H9 (cell line): ENCODE data around the gene CD247. TPM values are rescaled to one million over a fixed set of nuclear protein-coding genes. Genes with fewer than 3 reads are reported as not detected.

Source experiments
- DNase-seq: peaks from one replicate; pipeline ENCODE4 v3.0.0-alpha.2; 2017
- H2AFZ ChIP-seq: one replicate; pipeline ENCODE4 v1.6.1; 2013; ENCODE audit warnings: mild to moderate bottlenecking, low read length, control low read depth, moderate library complexity
- H2AK5ac ChIP-seq: 2 replicates; pipeline ENCODE4 v1.6.1; 2013; ENCODE audit warnings: low read length, control low read depth, mixed read lengths; ENCODE audit not compliant: insufficient read length
- H2BK120ac ChIP-seq: one replicate; pipeline ENCODE4 v1.6.1; 2013; ENCODE audit warnings: low read depth, mild to moderate bottlenecking, low read length, control low read depth, inconsistent platforms; ENCODE audit not compliant: poor library complexity, severe bottlenecking
- H2BK12ac ChIP-seq: 2 replicates; pipeline ENCODE4 v1.6.1; 2013; ENCODE audit warnings: low read length, control low read depth, mixed read lengths, low read depth; ENCODE audit not compliant: insufficient read length
- H2BK15ac ChIP-seq: 2 replicates; pipeline ENCODE4 v1.6.1; 2013; ENCODE audit warnings: low read depth, low read length, control low read depth
- H2BK20ac ChIP-seq: one replicate; pipeline ENCODE4 v1.6.1; 2013; ENCODE audit warnings: low read depth, mild to moderate bottlenecking, low read length, control low read depth, inconsistent platforms; ENCODE audit not compliant: poor library complexity, severe bottlenecking
- H2BK5ac ChIP-seq: 2 replicates; pipeline ENCODE4 v1.6.1; 2013; ENCODE audit warnings: low read length, control low read depth, mixed read lengths; ENCODE audit not compliant: insufficient read length
- H3K14ac ChIP-seq: 2 replicates; pipeline ENCODE4 v1.6.1; 2013; ENCODE audit warnings: low read length, control low read depth; ENCODE audit not compliant: insufficient read depth
- H3K18ac ChIP-seq: 2 replicates; pipeline ENCODE4 v1.6.1; 2013; ENCODE audit warnings: low read depth, mild to moderate bottlenecking, mixed read lengths, low read length, control low read depth; ENCODE audit not compliant: insufficient read length
- H3K23ac ChIP-seq: 2 replicates; pipeline ENCODE4 v1.6.1; 2013; ENCODE audit warnings: low read length, control low read depth, mixed read lengths, low read depth; ENCODE audit not compliant: insufficient read length
- H3K23me2 ChIP-seq: 2 replicates; pipeline ENCODE4 v1.6.1; 2013; ENCODE audit warnings: low read depth, mild to moderate bottlenecking, mixed read lengths, low read length, control low read depth; ENCODE audit not compliant: insufficient read length, poor library complexity, severe bottlenecking
- H3K27ac ChIP-seq: 2 replicates; pipeline ENCODE4 v1.5.1; 2013; ENCODE audit warnings: low read length, control low read depth, mixed read lengths, low read depth; ENCODE audit not compliant: insufficient read length
- H3K27me3 ChIP-seq: 2 replicates; pipeline ENCODE4 v1.6.1; 2013; ENCODE audit warnings: low read length, control low read depth, inconsistent platforms; ENCODE audit not compliant: insufficient read depth
- H3K4ac ChIP-seq: 2 replicates; pipeline ENCODE4 v1.6.1; 2013; ENCODE audit warnings: low read depth, mild to moderate bottlenecking, control low read depth, inconsistent platforms, low read length, moderate library complexity
- H3K4me1 ChIP-seq: 2 replicates; pipeline ENCODE4 v1.6.1; 2013; ENCODE audit warnings: low read length, control low read depth, inconsistent platforms; ENCODE audit not compliant: insufficient read depth
- H3K4me2 ChIP-seq: 2 replicates; pipeline ENCODE4 v1.6.1; 2013; ENCODE audit warnings: low read length, control low read depth, mixed read lengths; ENCODE audit not compliant: insufficient read length, insufficient read depth
- H3K56ac ChIP-seq: 2 replicates; pipeline ENCODE4 v1.6.1; 2013; ENCODE audit warnings: low read depth, mild to moderate bottlenecking, mixed read lengths, low read length, control low read depth; ENCODE audit not compliant: insufficient read length
- H3K79me1 ChIP-seq: 2 replicates; pipeline ENCODE4 v1.6.1; 2013; ENCODE audit warnings: low read depth, mild to moderate bottlenecking, moderate library complexity, low read length, control low read depth, inconsistent platforms; ENCODE audit not compliant: insufficient read depth, poor library complexity, severe bottlenecking
- H3K79me2 ChIP-seq: 2 replicates; pipeline ENCODE4 v1.6.1; 2013; ENCODE audit warnings: low read length, control low read depth, inconsistent platforms; ENCODE audit not compliant: insufficient read depth
- H3K9ac ChIP-seq: 2 replicates; pipeline ENCODE4 v1.6.1; 2013; ENCODE audit warnings: low read length, control low read depth, mixed read lengths; ENCODE audit not compliant: insufficient read length; ENCODE audit errors: extremely low read depth
- H3K9me3 ChIP-seq: one replicate; pipeline ENCODE4 v1.6.1; 2013; ENCODE audit warnings: low read depth, low read length, inconsistent platforms; ENCODE audit not compliant: control insufficient read depth
- H3T11ph ChIP-seq: one replicate; pipeline ENCODE4 v1.6.1; 2013; ENCODE audit warnings: mild to moderate bottlenecking, low read length, control low read depth, inconsistent platforms
- H4K20me1 ChIP-seq: one replicate; pipeline ENCODE4 v1.6.1; 2013; ENCODE audit not compliant: control insufficient read depth, insufficient read length, insufficient read depth
- H4K5ac ChIP-seq: 2 replicates; pipeline ENCODE4 v1.6.1; 2013; ENCODE audit warnings: low read depth, mild to moderate bottlenecking, mixed read lengths, low read length, control low read depth; ENCODE audit not compliant: insufficient read length
- H4K8ac ChIP-seq: replicated peaks from 2 replicates; pipeline ENCODE4 v1.6.1; 2013; ENCODE audit warnings: low read length, control low read depth, mixed read lengths, low read depth; ENCODE audit not compliant: insufficient read length
- H4K91ac ChIP-seq: 2 replicates; pipeline ENCODE4 v1.6.1; 2013; ENCODE audit warnings: low read depth, mild to moderate bottlenecking, moderate library complexity, mixed read lengths, low read length, control low read depth; ENCODE audit not compliant: insufficient read length
- H3K27ac Mint-ChIP-seq, 3 experiments: 2 replicates in 2 of 3; 3 replicates in 1 of 3; pipeline ENCODE4 v1.8.0; 2020 to 2021; ENCODE audit warnings: mixed read lengths in 3 of 3, mild to moderate bottlenecking in 1 of 3, moderate library complexity in 1 of 3
- H3K27me3 Mint-ChIP-seq: 2 replicates; pipeline ENCODE4 v1.8.0; 2021; ENCODE audit warnings: low read depth, mild to moderate bottlenecking, moderate library complexity, mixed read lengths
- H3K36me3 Mint-ChIP-seq, 3 experiments: 2 replicates in 2 of 3; 3 replicates in 1 of 3; pipeline ENCODE4 v1.8.0; 2020 to 2021; ENCODE audit warnings: low read depth in 3 of 3, mixed read lengths in 3 of 3; ENCODE audit not compliant: insufficient read depth in 1 of 3
- H3K4me1 Mint-ChIP-seq, 2 experiments: 2 replicates each; pipeline ENCODE4 v1.8.0; 2020; ENCODE audit warnings: mixed read lengths in 2 of 2
- H3K4me3 Mint-ChIP-seq, 2 experiments: 2 replicates in 1 of 2; 3 replicates in 1 of 2; pipeline ENCODE4 v1.8.0; 2020 to 2021; ENCODE audit warnings: mild to moderate bottlenecking in 2 of 2, mixed read lengths in 2 of 2, moderate library complexity in 1 of 2
- H3K9me3 Mint-ChIP-seq, 2 experiments: 2 replicates in 1 of 2; 3 replicates in 1 of 2; pipeline ENCODE4 v1.8.0; 2020; ENCODE audit warnings: mild to moderate bottlenecking in 2 of 2, mixed read lengths in 2 of 2, moderate library complexity in 1 of 2
- WGBS: extraction: QIAGEN DNeasy Blood & Tissue Kit; methylation state at CpG from one replicate; pipeline ENCODE4 v1.1.7; 2013; ENCODE audit warnings: missing lambda C conversion rate, low lambda C conversion rate, mixed read lengths; ENCODE audit not compliant: insufficient read length; ENCODE audit errors: extremely low coverage; 5-methylcytosine and 5-hydroxymethylcytosine counted together
- total RNA-seq: library from RNA; stranded (reverse); gene quantifications from 2 replicates; pipeline ENCODE4 v1.2.1, GENCODE V29; 2021
- TF ChIP-seq, protein P1 (sequence below): fragments of 200-600 bp; sonication (generic); conservative IDR thresholded peaks from 3 replicates; pipeline ENCODE4 v1.8.0; 2021; ENCODE audit warnings: antibody characterized with exemption, mild to moderate bottlenecking

CD247 gene
- total RNA-seq, 1 experiment from 2014 or later, result 1.2 TPM

DNA sequence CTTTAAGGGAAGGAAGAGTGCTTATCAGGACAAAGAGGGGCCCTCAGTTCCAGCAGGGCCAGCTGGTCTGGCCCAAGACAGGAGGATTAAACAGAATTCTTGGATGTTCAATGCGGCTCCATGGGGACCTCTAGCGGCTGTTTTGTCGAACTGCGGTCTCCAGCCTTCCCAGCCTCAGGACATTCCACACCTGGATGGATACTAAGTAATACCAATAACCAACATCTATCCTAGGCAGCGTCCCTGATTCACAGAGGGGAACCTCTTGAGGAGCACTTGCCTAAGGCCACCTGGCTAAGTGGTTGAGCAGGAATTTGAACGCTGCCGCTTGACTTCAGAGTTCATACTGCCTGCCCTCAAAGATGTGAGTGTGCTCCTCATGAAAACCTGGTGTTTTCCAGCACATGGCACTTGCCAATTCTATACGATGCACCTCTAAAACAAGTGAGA, 15.5 kb upstream of the CD247 start:
- no peak overlapping the region for H2AFZ ChIP-seq
- no CpG with 5 or more reads among the region's 8 CpGs for WGBS

More for the DNA sequence above, 15.5 kb upstream of the CD247 start:
- H3K4ac ChIP-seq, result no peak overlapping the region
- H3K27me3 ChIP-seq, result no peaks in the 10 kb centered on the region
- no peak overlapping the region for H3K27ac Mint-ChIP-seq
- TF ChIP-seq, protein P1, sequence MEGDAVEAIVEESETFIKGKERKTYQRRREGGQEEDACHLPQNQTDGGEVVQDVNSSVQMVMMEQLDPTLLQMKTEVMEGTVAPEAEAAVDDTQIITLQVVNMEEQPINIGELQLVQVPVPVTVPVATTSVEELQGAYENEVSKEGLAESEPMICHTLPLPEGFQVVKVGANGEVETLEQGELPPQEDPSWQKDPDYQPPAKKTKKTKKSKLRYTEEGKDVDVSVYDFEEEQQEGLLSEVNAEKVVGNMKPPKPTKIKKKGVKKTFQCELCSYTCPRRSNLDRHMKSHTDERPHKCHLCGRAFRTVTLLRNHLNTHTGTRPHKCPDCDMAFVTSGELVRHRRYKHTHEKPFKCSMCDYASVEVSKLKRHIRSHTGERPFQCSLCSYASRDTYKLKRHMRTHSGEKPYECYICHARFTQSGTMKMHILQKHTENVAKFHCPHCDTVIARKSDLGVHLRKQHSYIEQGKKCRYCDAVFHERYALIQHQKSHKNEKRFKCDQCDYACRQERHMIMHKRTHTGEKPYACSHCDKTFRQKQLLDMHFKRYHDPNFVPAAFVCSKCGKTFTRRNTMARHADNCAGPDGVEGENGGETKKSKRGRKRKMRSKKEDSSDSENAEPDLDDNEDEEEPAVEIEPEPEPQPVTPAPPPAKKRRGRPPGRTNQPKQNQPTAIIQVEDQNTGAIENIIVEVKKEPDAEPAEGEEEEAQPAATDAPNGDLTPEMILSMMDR, result peak; percentile 97
- H3K36me3 Mint-ChIP-seq, result no peaks in the 10 kb centered on the region
- no peak overlapping the region for H4K8ac ChIP-seq
- H3K56ac ChIP-seq, result no peak overlapping the region
- H3K4me2 ChIP-seq, result no peak overlapping the region
- H3K27ac ChIP-seq, result no peak overlapping the region
- H2BK120ac ChIP-seq, result no peak overlapping the region
- H4K20me1 ChIP-seq, result no peaks in the 10 kb centered on the region
- no peak overlapping the region for H2BK5ac ChIP-seq
- no peaks in the 10 kb centered on the region for H3K79me2 ChIP-seq
- H3K4me1 Mint-ChIP-seq, result peaks cover 4% of the 10 kb centered on the region in 2 experiments
- no peaks in the 10 kb centered on the region for H3K79me1 ChIP-seq
- H3K23me2 ChIP-seq, result no peaks in the 10 kb centered on the region
- no peak overlapping the region for H4K5ac ChIP-seq
- no peaks in the 10 kb centered on the region for H3K4me1 ChIP-seq
- no peak overlapping the region for H2BK20ac ChIP-seq
- peak; percentile 83 for DNase-seq
- no peak overlapping the region for H2BK15ac ChIP-seq
- H3K9ac ChIP-seq, result no peak overlapping the region
- no peaks in the 10 kb centered on the region for H3K9me3 ChIP-seq
- H2BK12ac ChIP-seq, result no peak overlapping the region
- H2AK5ac ChIP-seq, result no peak overlapping the region
- H3K9me3 Mint-ChIP-seq, result no peaks in the 10 kb centered on the region
- H3K14ac ChIP-seq, result no peak overlapping the region
- H3T11ph ChIP-seq, result no peak overlapping the region
- no peak overlapping the region for H3K18ac ChIP-seq
- H3K27me3 Mint-ChIP-seq, result peaks cover 8% of the 10 kb centered on the region; the same call in 1 of the 2 replicates
- no peak overlapping the region for H3K4me3 Mint-ChIP-seq
- no peak overlapping the region for H3K23ac ChIP-seq
- no peak overlapping the region for H4K91ac ChIP-seq
